Thyroid gland (tissue), 4 donors: ENCODE results near the gene FOXO6. TPM values are rescaled to one million over a fixed set of nuclear protein-coding genes. Genes with fewer than 3 reads are reported as not detected.

Source experiments
- DNase-seq, 2 donors: peaks; one replicate each; pipeline ENCODE4 v3.0.0-alpha.2; 2019
- H3K27ac ChIP-seq, 3 donors: fragments of 200-600 bp; sonication (generic); 1 replicate in 2 of 3; 2 replicates in 1 of 3; pipeline ENCODE4 v1.5.1; 2016 to 2019; ENCODE audit warnings: mild to moderate bottlenecking in 1 of 3, moderate library complexity in 1 of 3
- H3K27me3 ChIP-seq: fragments of 200-600 bp; sonication (generic); one replicate; pipeline ENCODE4 v1.5.1; 2019
- H3K36me3 ChIP-seq, 2 donors: fragments of 200-600 bp; sonication (generic); one replicate each; pipeline ENCODE4 v1.5.1; 2016 to 2019
- H3K4me1 ChIP-seq, 2 donors: fragments of 200-600 bp; sonication (generic); one replicate each; pipeline ENCODE4 v1.5.1; 2017 to 2019
- H3K4me3 ChIP-seq, 3 donors: fragments of 200-600 bp; sonication (generic); replicated peaks in 1 of 3; 1 replicate in 2 of 3; 2 replicates in 1 of 3; pipeline ENCODE4 v1.5.1; 2016; ENCODE audit warnings: mild to moderate bottlenecking in 1 of 3
- H3K9me3 ChIP-seq: fragments of 200-600 bp; sonication (generic); one replicate; pipeline ENCODE4 v1.5.1; 2017
- POLR2A ChIP-seq, 2 donors: fragments of 450-650 bp; IDR thresholded peaks; one replicate each; pipeline ENCODE4 v1.6.1; 2017; ENCODE audit warnings: antibody characterized with exemption in 2 of 2, mild to moderate bottlenecking in 2 of 2, moderate library complexity in 1 of 2
- WGBS, 2 donors: methylation state at CpG; one replicate each; pipeline ENCODE4 v1.1.5; 2017; 5-methylcytosine and 5-hydroxymethylcytosine counted together
- intact Hi-C: fragments of 100-400 bp; cut with DNase I; formaldehyde crosslinking; loops from one replicate; pipeline ENCODE4 v1.15.1; 2023
- total RNA-seq, 4 donors: library from RNA; depleted of rRNA; stranded (reverse); fragments of >200 nt; gene quantifications; one replicate each; pipeline ENCODE4 v1.2.3, GENCODE V29; 2016
- TF ChIP-seq, protein P1 (sequence below), 6 experiments: fragments of 200-600 bp in 3 of 6; fragments of 450-650 bp in 3 of 6; sonication (generic) in 3 of 6; IDR thresholded peaks; one replicate each; pipeline ENCODE4 v1.5.1; 2016 to 2019; ENCODE audit warnings: antibody characterized with exemption in 6 of 6, mild to moderate bottlenecking in 2 of 6, inconsistent platforms in 1 of 6, moderate library complexity in 1 of 6

The FOXO6 gene
- total RNA-seq, 4 donors from 2014 or later: 1.1 to 4.2 (median 2.6) TPM

DNA sequence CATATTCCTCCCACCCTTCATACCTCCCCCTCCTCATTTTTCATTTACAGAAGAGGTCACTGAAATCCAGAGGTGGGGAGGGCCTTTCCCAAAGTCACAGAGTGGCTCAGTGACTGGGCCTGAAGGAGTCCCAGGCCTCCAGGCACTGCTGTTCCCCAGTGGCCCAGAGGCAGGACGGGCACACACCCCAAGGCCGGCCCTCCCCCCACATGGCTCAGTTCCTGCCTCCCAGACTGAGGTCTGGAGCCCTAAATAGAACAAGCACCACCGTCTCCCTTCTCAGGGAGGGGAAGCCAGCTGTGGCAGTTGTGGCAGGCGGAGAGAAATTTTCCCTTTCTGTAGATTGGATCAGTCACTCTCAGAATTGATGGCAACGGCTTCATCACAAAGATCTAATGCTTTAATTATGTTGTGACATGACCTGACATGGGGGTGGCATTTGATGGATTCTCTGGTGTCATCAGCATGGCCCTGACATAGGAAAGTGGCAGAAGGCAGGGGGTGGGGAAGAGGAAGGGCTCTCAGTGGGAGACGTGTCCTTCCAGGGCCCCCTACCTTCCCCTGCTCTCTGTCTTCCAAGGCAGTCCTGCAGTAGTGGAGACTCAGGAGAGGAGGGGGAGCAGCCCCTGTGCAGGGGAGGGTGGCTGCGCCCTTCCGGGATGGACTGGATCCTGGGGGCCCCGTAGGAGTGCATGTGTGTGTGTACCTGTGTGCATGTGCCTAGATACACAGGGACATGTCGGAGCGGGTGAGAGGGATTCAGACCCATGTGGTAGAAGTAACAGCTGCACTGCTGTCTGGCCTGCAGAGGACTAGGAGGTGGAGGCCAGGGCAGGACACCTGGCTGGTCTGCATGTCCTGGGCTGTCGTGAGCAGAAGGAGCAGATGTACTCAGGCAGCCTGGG is 41.2 kb upstream of the FOXO6 start:
- intact Hi-C loops: no loop called here
- 83 to 85% methylated on average over 8 of the region's 12 CpGs for WGBS, 2 donors
- H3K27ac ChIP-seq: no peak overlapping the region
- H3K9me3 ChIP-seq: no peaks in the 10 kb centered on the region
- H3K4me1 ChIP-seq: peaks cover 0 to 10% of the 10 kb centered on the region in 2 donors
- no peaks in the 10 kb centered on the region for H3K36me3 ChIP-seq
- H3K27me3 ChIP-seq: no peaks in the 10 kb centered on the region
- no peak for DNase-seq
- H3K4me3 ChIP-seq: no peak overlapping the region
- TF ChIP-seq, protein P1, sequence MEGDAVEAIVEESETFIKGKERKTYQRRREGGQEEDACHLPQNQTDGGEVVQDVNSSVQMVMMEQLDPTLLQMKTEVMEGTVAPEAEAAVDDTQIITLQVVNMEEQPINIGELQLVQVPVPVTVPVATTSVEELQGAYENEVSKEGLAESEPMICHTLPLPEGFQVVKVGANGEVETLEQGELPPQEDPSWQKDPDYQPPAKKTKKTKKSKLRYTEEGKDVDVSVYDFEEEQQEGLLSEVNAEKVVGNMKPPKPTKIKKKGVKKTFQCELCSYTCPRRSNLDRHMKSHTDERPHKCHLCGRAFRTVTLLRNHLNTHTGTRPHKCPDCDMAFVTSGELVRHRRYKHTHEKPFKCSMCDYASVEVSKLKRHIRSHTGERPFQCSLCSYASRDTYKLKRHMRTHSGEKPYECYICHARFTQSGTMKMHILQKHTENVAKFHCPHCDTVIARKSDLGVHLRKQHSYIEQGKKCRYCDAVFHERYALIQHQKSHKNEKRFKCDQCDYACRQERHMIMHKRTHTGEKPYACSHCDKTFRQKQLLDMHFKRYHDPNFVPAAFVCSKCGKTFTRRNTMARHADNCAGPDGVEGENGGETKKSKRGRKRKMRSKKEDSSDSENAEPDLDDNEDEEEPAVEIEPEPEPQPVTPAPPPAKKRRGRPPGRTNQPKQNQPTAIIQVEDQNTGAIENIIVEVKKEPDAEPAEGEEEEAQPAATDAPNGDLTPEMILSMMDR (IDR thresholded peaks at IDR 0.05): no peak
- TF ChIP-seq POLR2A (IDR thresholded peaks at IDR 0.05): no peak

DNA sequence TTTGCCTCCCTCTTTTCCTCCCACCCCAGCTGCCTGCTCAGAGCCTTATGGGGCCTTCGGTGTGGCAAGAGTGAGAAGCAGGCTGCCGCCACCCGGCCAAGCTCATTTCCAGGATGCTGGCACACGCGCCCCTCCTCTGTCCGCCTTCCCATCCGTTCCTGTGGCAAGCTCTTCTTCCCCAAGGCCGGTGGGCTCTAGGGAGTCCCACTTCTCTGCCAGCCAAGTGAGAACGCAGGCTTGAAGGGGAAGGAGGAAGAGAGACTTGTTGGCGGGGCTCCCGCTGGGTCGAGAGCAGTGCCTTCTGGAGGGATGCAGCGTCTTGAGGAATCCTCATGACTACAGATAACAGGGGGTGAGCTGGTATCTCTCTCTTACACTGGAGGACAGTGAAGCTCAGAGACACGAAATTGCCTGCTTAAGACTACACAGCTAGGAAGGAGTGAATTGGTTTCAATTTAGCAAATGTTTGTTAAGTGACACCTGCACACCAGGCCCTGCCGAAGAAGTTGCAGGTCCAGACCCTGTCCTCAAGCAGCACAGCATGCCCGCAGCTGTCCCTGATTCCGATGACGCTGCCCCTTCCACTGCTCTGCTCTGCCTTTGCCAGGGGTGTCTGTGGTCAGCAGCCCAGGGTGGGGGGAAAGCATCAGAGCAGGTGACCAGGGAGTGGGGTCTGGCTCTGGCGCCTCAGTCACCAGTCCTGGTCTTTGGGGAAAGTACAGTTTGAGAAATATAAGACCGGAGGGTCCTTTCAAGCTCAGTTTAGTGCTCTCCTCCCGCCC is 40.1 kb upstream of the FOXO6 start:
- no peak for TF ChIP-seq POLR2A (IDR thresholded peaks at IDR 0.05)
- TF ChIP-seq, protein P1 (IDR thresholded peaks at IDR 0.05): no peak
- no peaks in the 10 kb centered on the region for H3K9me3 ChIP-seq
- no peak overlapping the region for H3K27ac ChIP-seq
- no peaks in the 10 kb centered on the region for H3K36me3 ChIP-seq
- 86 to 89% methylated on average over 21 of the region's 21 CpGs for WGBS, 2 donors
- no peak for DNase-seq
- no peak overlapping the region for H3K4me3 ChIP-seq
- H3K27me3 ChIP-seq: no peaks in the 10 kb centered on the region
- H3K4me1 ChIP-seq: peaks cover 0 to 10% of the 10 kb centered on the region in 2 donors
- intact Hi-C loops: no loop called here

DNA sequence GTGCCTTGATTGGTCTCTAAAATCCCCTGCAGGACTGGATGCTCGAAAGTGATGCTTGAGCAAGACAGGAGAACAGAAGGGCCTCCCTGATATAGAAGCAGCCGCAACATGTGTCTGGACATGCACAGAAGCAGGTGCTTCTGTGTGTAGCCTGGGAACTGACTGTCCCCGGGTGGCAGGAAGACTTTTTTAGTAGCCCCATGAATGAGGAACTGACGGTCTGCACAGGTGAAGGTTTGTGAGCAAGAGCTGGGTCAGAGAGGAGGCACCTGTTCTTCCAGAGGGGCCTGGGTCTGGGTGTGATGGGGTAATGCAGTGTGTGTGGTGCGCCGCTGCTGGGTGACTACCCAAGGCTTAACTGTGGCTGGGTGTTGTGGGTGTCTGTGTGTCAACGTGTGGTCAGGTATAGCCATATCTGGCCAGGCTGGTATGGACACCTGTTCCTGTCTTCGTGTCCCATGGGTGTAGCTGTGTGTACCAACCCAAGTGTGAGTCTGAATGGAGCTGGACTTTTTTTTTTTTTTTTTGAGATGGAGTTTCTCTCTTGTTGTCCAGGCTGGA is 39.1 kb upstream of the FOXO6 start:
- Histone ChIP-seq H3K36me3 (no peaks in the 10 kb centered on the region), H3K9me3 (no peaks in the 10 kb centered on the region), H3K27ac (no peak overlapping the region), H3K4me1 (peaks cover 0 to 10% of the 10 kb centered on the region in 2 donors), H3K4me3 (no peak overlapping the region), H3K27me3 (no peaks in the 10 kb centered on the region)
- no peak for DNase-seq
- intact Hi-C loops: no loop called here
- TF ChIP-seq, protein P1 (IDR thresholded peaks at IDR 0.05): no peak
- no peak for TF ChIP-seq POLR2A (IDR thresholded peaks at IDR 0.05)
- WGBS, 2 donors: 92 to 95% methylated on average over 8 of the region's 8 CpGs

DNA sequence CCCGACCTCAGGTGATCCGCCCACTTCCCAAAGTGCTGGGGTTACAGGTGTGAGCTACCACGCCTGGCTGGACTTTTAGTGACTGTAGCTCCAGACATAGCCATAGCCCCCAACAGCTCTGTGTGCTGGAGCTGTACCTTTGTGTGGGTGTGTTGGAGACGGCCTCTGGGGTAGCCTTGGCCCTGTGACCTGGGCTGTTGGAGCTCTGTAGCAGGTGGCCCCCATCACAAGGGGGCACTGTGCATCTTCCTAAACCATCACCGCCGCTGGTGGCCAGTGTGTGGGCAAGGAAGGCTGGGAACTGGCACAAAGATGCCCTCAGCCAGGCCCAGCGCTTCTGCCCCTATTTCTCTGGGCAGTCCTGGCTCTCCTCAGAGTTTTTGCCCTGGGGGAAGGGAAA is 38.4 kb upstream of the FOXO6 start:
- H3K27me3 ChIP-seq: no peaks in the 10 kb centered on the region
- no peak overlapping the region for H3K27ac ChIP-seq
- no peak for DNase-seq
- TF ChIP-seq POLR2A (IDR thresholded peaks at IDR 0.05): no peak
- TF ChIP-seq, protein P1 (IDR thresholded peaks at IDR 0.05): peak in 2 of 6 experiments; percentile 9 to 11
- H3K9me3 ChIP-seq: no peaks in the 10 kb centered on the region
- H3K4me3 ChIP-seq: no peak overlapping the region
- intact Hi-C loops: no loop called here
- peaks cover 0 to 10% of the 10 kb centered on the region in 2 donors for H3K4me1 ChIP-seq
- 83 to 84% methylated on average over 4 to 5 of the region's 7 CpGs for WGBS, 2 donors
- H3K36me3 ChIP-seq: no peaks in the 10 kb centered on the region
